IMR-90 (cell line): ENCODE results near the gene FKRP. TPM values are rescaled to one million over a fixed set of nuclear protein-coding genes. Genes with fewer than 3 reads are reported as not detected.

ENCODE experiments used
- ATAC-seq: fragments of 200-7000 bp; cut with Tn5 transposase; 2 replicates; pipeline ENCODE4 v1.9.1; 2020; ENCODE audit warnings: low read depth, mild to moderate bottlenecking, moderate library complexity
- BruUV-seq: library from RNA; stranded (reverse); fragments of 400-500 nt; replicated peaks from 2 replicates; lab custom pipeline; 2021; lab: Mats Ljungman, UMichigan
- CTCF ChIA-PET: fragments of 300-600 bp; formaldehyde crosslinking; extraction: SDS; loops from one replicate; lab custom pipeline; 2021; ENCODE audit warnings: antibody characterized with exemption; lab: Yijun Ruan, JAX
- POLR2A ChIA-PET: fragments of 300-600 bp; sonication (Branson Sonifier 250); formaldehyde crosslinking; loops from one replicate; lab custom pipeline; 2022; ENCODE audit warnings: antibody characterized with exemption; ENCODE audit not compliant: unreplicated experiment; lab: Charles Lee
- DNase-seq: peaks from one replicate; pipeline ENCODE4 v3.0.0; 2013
- H2AFZ ChIP-seq: replicated peaks from 2 replicates; pipeline ENCODE3; 2013; ENCODE audit warnings: low read length, mild to moderate bottlenecking; ENCODE audit not compliant: poor library complexity
- H2AK5ac ChIP-seq: 2 replicates; pipeline ENCODE4 v1.6.1; 2013; ENCODE audit warnings: low read depth, low read length, inconsistent platforms
- H2AK9ac ChIP-seq: replicated peaks from 2 replicates; pipeline ENCODE3; 2013; ENCODE audit warnings: mild to moderate bottlenecking, low read depth, low read length, moderate library complexity; ENCODE audit not compliant: poor library complexity
- H2BK120ac ChIP-seq: 2 replicates; pipeline ENCODE4 v1.6.1; 2013; ENCODE audit warnings: low read depth, low read length, inconsistent platforms
- H2BK15ac ChIP-seq: 3 replicates; pipeline ENCODE4 v1.6.1; 2013; ENCODE audit warnings: low read depth, low read length, inconsistent platforms
- H2BK20ac ChIP-seq: 2 replicates; pipeline ENCODE4 v1.6.1; 2013; ENCODE audit warnings: low read depth, mild to moderate bottlenecking, inconsistent platforms, low read length, moderate library complexity
- H2BK5ac ChIP-seq: 2 replicates; pipeline ENCODE4 v1.6.1; 2013; ENCODE audit warnings: mild to moderate bottlenecking, low read depth, low read length, inconsistent platforms; ENCODE audit not compliant: poor library complexity, severe bottlenecking
- H3K14ac ChIP-seq: replicated peaks from 2 replicates; pipeline ENCODE4 v1.6.1; 2013; ENCODE audit warnings: low read depth, low read length, inconsistent platforms
- H3K18ac ChIP-seq: 2 replicates; pipeline ENCODE4 v1.6.1; 2013; ENCODE audit warnings: low read depth, low read length, control low read depth
- H3K23ac ChIP-seq: 2 replicates; pipeline ENCODE4 v1.6.1; 2013; ENCODE audit warnings: low read depth, low read length, inconsistent platforms
- H3K27ac ChIP-seq: 2 replicates; pipeline ENCODE4 v1.5.1; 2013; ENCODE audit warnings: mild to moderate bottlenecking, control low read depth, low read length; ENCODE audit not compliant: insufficient read depth
- H3K27me3 ChIP-seq: 2 replicates; pipeline ENCODE4 v1.6.1; 2013; ENCODE audit warnings: low read length; ENCODE audit not compliant: control insufficient read depth, insufficient read depth
- H3K36me3 ChIP-seq: 2 replicates; pipeline ENCODE4 v1.6.1; 2013; ENCODE audit warnings: low read length, mixed read lengths; ENCODE audit not compliant: control insufficient read depth, insufficient read depth
- H3K4ac ChIP-seq: 2 replicates; pipeline ENCODE4 v1.6.1; 2013; ENCODE audit warnings: low read depth, low read length, inconsistent platforms
- H3K4me1 ChIP-seq: 2 replicates; pipeline ENCODE4 v1.6.1; 2013; ENCODE audit warnings: low read length, mixed read lengths; ENCODE audit not compliant: control insufficient read depth, insufficient read depth
- H3K4me2 ChIP-seq: 2 replicates; pipeline ENCODE4 v1.6.1; 2013; ENCODE audit warnings: low read depth, mild to moderate bottlenecking, control low read depth, low read length, moderate library complexity
- H3K4me3 ChIP-seq: 2 replicates; pipeline ENCODE4 v1.5.1; 2013; ENCODE audit warnings: low read depth, mild to moderate bottlenecking, control low read depth, low read length, moderate library complexity; ENCODE audit not compliant: insufficient read depth
- H3K56ac ChIP-seq: 2 replicates; pipeline ENCODE4 v1.6.1; 2013; ENCODE audit warnings: low read length, inconsistent platforms; ENCODE audit not compliant: insufficient read depth; ENCODE audit errors: extremely low read depth
- H3K79me1 ChIP-seq, 2 experiments: 2 replicates each; pipeline ENCODE4 v1.6.1; 2013; ENCODE audit warnings: low read length in 2 of 2, inconsistent platforms in 1 of 2, low read depth in 1 of 2
- H3K9ac ChIP-seq: 2 replicates; pipeline ENCODE4 v1.6.1; 2013; ENCODE audit warnings: low read depth, low read length, control low read depth
- H3K9me1 ChIP-seq: 2 replicates; pipeline ENCODE4 v1.6.1; 2013; ENCODE audit warnings: low read length, inconsistent platforms; ENCODE audit not compliant: insufficient read depth
- H3K9me3 ChIP-seq: 2 replicates; pipeline ENCODE4 v1.6.1; 2013; ENCODE audit warnings: low read length; ENCODE audit not compliant: control insufficient read depth, insufficient read depth
- H4K20me1 ChIP-seq: 2 replicates; pipeline ENCODE4 v1.6.1; 2013; ENCODE audit warnings: low read length, inconsistent platforms; ENCODE audit not compliant: insufficient read depth
- H4K5ac ChIP-seq: 2 replicates; pipeline ENCODE4 v1.6.1; 2013; ENCODE audit warnings: mild to moderate bottlenecking, low read depth, low read length, control low read depth
- H4K8ac ChIP-seq, 2 experiments: 2 replicates each; pipeline ENCODE4 v1.6.1; 2013; ENCODE audit warnings: low read depth in 2 of 2, low read length in 2 of 2, control low read depth in 1 of 2, inconsistent platforms in 1 of 2
- H4K91ac ChIP-seq: 2 replicates; pipeline ENCODE4 v1.6.1; 2013; ENCODE audit warnings: low read depth, low read length, inconsistent platforms; ENCODE audit not compliant: insufficient read depth
- BHLHE40 ChIP-seq: fragments of 150-350 bp; IDR thresholded peaks from 2 replicates; pipeline ENCODE4 v1.6.1; 2016; ENCODE audit warnings: mild to moderate bottlenecking, low read depth, low read length
- CEBPB ChIP-seq: IDR thresholded peaks from 2 replicates; pipeline ENCODE4 v1.6.1; 2012; ENCODE audit warnings: low read depth, low read length, improper control_type of control experiment
- FOS ChIP-seq: fragments of 150-350 bp; IDR thresholded peaks from 2 replicates; pipeline ENCODE4 v1.6.1; 2016; ENCODE audit warnings: low read depth, low read length
- MAFK ChIP-seq: IDR thresholded peaks from 2 replicates; pipeline ENCODE4 v1.6.1; 2012; ENCODE audit warnings: low read depth, low read length, improper control_type of control experiment
- MAZ ChIP-seq: IDR thresholded peaks from 2 replicates; pipeline ENCODE4 v1.6.1; 2012; ENCODE audit warnings: low read depth, mild to moderate bottlenecking, low read length, improper control_type of control experiment, moderate library complexity, borderline replicate concordance
- NFE2L2 ChIP-seq: fragments of 150-350 bp; IDR thresholded peaks from 2 replicates; pipeline ENCODE4 v1.6.1; 2016; ENCODE audit warnings: low read depth, mild to moderate bottlenecking, low read length
- POLR2A ChIP-seq: IDR thresholded peaks from 2 replicates; pipeline ENCODE4 v1.6.1; 2012; ENCODE audit warnings: mild to moderate bottlenecking, low read depth, low read length
- RAD21 ChIP-seq: IDR thresholded peaks from 2 replicates; pipeline ENCODE4 v1.6.1; 2012; ENCODE audit warnings: low read length, improper control_type of control experiment
- RFX5 ChIP-seq: IDR thresholded peaks from 2 replicates; pipeline ENCODE4 v1.8.0; 2012; ENCODE audit warnings: low read depth, mild to moderate bottlenecking, low read length, moderate library complexity
- WGBS, 2 experiments: methylation state at CpG; one replicate each; pipeline versions ENCODE4 v1.1.5 to v1.1.7; 2013; ENCODE audit warnings: missing lambda C conversion rate in 2 of 2; ENCODE audit not compliant: insufficient read length in 1 of 2; ENCODE audit errors: extremely low coverage in 2 of 2; 5-methylcytosine and 5-hydroxymethylcytosine counted together
- dilution Hi-C: fragments of 300-500 bp; cut with HindIII; formaldehyde crosslinking; loops from one replicate; pipeline ENCODE4 v1.14.3; 2018; ENCODE audit warnings: low sequenced_read_pairs; ENCODE audit not compliant: unreplicated experiment
- in situ Hi-C: fragments of 300-500 bp; cut with MboI; formaldehyde crosslinking; loops from 3 replicates; pipeline ENCODE4 v1.14.3; 2019; ENCODE audit warnings: low sequenced_read_pairs, inconsistent platforms, mixed read lengths
- intact Hi-C: fragments of 100-400 bp; cut with micrococcal nuclease; formaldehyde crosslinking; loops from 2 replicates; pipeline ENCODE4 v1.10.0; 2022
- polyA plus RNA-seq, 3 experiments: library from polyadenylated mRNA; depleted of rRNA; stranded (reverse); fragments of >200 nt; gene quantifications; 2 replicates each; pipeline ENCODE4 v1.2.3, GENCODE V29; 2012; ENCODE audit warnings: low replicate concordance in 1 of 3
- total RNA-seq: library from RNA; depleted of rRNA; stranded (reverse); fragments of >200 nt; gene quantifications from 2 replicates; pipeline ENCODE4 v1.2.3, GENCODE V29; 2012
- TF ChIP-seq, protein P1 (sequence below): fragments of 150-350 bp; IDR thresholded peaks from 2 replicates; pipeline ENCODE4 v1.6.1; 2017; ENCODE audit warnings: mild to moderate bottlenecking, antibody characterized with exemption, low read length, low read depth
- TF ChIP-seq, protein P2 (sequence below): fragments of 150-350 bp; IDR thresholded peaks from 2 replicates; pipeline ENCODE4 v1.6.1; 2016; ENCODE audit warnings: low read depth, mild to moderate bottlenecking, low read length, moderate library complexity, borderline replicate concordance
- TF ChIP-seq, protein P3 (sequence below): conservative IDR thresholded peaks from 2 replicates; pipeline ENCODE4 v1.5.1; 2012; ENCODE audit warnings: mild to moderate bottlenecking, low read depth, low read length, improper control_type of control experiment

FKRP gene
- total and polyA plus RNA-seq, 2 of the 4 experiments (the other 2 are of a cell fraction), result 6.1 to 25.3 TPM

DNA sequence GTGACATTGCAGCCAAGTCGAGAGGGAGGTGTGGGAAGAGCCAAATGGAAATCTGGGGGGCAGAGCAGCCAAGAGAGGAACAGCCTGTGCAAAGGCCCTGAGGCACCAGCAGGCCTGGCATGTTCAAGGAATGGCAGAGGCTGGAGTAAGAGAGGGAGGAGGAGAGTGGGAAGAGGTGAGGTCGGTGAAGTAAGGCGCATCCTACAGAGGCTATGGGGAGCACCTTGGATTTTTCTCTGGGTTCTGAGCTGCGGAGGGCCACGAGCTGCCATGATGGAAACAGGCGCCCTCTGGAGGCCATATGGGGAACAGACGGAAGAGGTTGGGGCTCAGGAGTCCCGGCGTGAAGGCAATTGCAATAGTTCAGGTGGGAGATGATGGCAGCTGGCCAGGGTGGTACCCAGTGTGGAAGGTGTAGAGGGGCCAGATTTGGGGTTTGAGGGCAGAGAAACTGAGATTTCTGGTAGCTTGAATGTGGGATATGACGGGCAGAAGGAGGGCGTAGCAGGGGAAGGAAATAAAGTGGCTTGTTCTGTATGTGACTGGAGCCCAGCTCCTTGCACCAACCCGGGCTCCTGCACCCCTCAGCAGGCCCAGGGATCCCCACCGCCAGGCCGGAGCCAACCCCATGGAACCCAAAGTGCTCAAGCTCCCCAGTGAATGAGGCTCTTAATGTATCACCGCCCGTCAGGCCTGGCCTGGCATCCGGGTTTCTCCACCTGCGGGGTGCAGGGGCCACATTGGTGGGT, 20.9 kb downstream of the FKRP start:
- peak overlapping the region; percentile 28 for H2AK9ac ChIP-seq
- no peak overlapping the region for H3K18ac ChIP-seq
- ATAC-seq (peak; percentile 68), DNase-seq (no peak)
- no peaks in the 10 kb centered on the region for H3K9me1 ChIP-seq
- H3K4ac ChIP-seq, result no peak overlapping the region
- CTCF ChIA-PET, result interaction anchor here (0.6 to 1.2 kb wide), 6 partner anchors 10 to 268 kb away, joined by 3 to 6 read pairs (median 3); no protein-coding TSS in a partner anchor
- no peak overlapping the region for H3K4me3 ChIP-seq
- dilution Hi-C loops, result no loop called here
- H2BK20ac ChIP-seq, result no peak overlapping the region
- H3K9me3 ChIP-seq, result no peaks in the 10 kb centered on the region
- H4K8ac ChIP-seq, result no peak overlapping the region
- TF ChIP-seq, protein P1, sequence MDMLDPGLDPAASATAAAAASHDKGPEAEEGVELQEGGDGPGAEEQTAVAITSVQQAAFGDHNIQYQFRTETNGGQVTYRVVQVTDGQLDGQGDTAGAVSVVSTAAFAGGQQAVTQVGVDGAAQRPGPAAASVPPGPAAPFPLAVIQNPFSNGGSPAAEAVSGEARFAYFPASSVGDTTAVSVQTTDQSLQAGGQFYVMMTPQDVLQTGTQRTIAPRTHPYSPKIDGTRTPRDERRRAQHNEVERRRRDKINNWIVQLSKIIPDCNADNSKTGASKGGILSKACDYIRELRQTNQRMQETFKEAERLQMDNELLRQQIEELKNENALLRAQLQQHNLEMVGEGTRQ, result no peak
- TF ChIP-seq MAFK, result no peak
- peak; percentile 26; the same call in 1 of the 2 replicates for TF ChIP-seq RAD21
- no peak for TF ChIP-seq BHLHE40
- TF ChIP-seq, protein P2, sequence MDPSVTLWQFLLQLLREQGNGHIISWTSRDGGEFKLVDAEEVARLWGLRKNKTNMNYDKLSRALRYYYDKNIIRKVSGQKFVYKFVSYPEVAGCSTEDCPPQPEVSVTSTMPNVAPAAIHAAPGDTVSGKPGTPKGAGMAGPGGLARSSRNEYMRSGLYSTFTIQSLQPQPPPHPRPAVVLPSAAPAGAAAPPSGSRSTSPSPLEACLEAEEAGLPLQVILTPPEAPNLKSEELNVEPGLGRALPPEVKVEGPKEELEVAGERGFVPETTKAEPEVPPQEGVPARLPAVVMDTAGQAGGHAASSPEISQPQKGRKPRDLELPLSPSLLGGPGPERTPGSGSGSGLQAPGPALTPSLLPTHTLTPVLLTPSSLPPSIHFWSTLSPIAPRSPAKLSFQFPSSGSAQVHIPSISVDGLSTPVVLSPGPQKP, result no peak
- no peak for TF ChIP-seq POLR2A
- TF ChIP-seq NFE2L2, result no peak
- TF ChIP-seq RFX5, result no peak
- TF ChIP-seq, protein P3, sequence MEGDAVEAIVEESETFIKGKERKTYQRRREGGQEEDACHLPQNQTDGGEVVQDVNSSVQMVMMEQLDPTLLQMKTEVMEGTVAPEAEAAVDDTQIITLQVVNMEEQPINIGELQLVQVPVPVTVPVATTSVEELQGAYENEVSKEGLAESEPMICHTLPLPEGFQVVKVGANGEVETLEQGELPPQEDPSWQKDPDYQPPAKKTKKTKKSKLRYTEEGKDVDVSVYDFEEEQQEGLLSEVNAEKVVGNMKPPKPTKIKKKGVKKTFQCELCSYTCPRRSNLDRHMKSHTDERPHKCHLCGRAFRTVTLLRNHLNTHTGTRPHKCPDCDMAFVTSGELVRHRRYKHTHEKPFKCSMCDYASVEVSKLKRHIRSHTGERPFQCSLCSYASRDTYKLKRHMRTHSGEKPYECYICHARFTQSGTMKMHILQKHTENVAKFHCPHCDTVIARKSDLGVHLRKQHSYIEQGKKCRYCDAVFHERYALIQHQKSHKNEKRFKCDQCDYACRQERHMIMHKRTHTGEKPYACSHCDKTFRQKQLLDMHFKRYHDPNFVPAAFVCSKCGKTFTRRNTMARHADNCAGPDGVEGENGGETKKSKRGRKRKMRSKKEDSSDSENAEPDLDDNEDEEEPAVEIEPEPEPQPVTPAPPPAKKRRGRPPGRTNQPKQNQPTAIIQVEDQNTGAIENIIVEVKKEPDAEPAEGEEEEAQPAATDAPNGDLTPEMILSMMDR, result peak; percentile 42
- TF ChIP-seq CEBPB, result no peak
- no peak for TF ChIP-seq FOS
- TF ChIP-seq MAZ, result no peak
- H3K9ac ChIP-seq, result no peak overlapping the region
- no peak overlapping the region for H2BK15ac ChIP-seq
- POLR2A ChIA-PET, result interaction anchor here (0.6 kb wide), 1 partner anchor 262 kb away, joined by 6 read pairs; no protein-coding TSS in a partner anchor
- WGBS, 2 experiments, result 37% methylated on average over 7 of the region's 18 CpGs; no CpG with 5 or more reads in 1 of the 2 experiments
- no peaks in the 10 kb centered on the region for H3K36me3 ChIP-seq
- in situ Hi-C loops, result no loop called here
- no peak overlapping the region for H3K4me2 ChIP-seq
- no peaks in the 10 kb centered on the region; a peak in 1 of 4 replicates for H3K79me1 ChIP-seq
- H4K5ac ChIP-seq, result no peak overlapping the region
- H2BK120ac ChIP-seq, result no peak overlapping the region
- no peaks in the 10 kb centered on the region; the same call in 1 of the 2 replicates for H4K20me1 ChIP-seq
- H4K91ac ChIP-seq, result no peak overlapping the region
- H2AFZ ChIP-seq, result peak overlapping the region; percentile 40
- no peaks in the 10 kb centered on the region for H3K27me3 ChIP-seq
- no peak overlapping the region for H2BK5ac ChIP-seq
- intact Hi-C loops, result no loop called here
- H3K23ac ChIP-seq, result no peak overlapping the region
- H3K56ac ChIP-seq, result no peak overlapping the region
- no peak overlapping the region for H3K14ac ChIP-seq
- no TSS peak for BruUV-seq
- H2AK5ac ChIP-seq, result no peak overlapping the region
- no peak overlapping the region for H3K27ac ChIP-seq
- H3K4me1 ChIP-seq, result peaks cover 2% of the 10 kb centered on the region; the same call in 1 of the 2 replicates
